HG03460 (cell line): ENCODE measurements around the gene MCRIP2.
A peak's percentile ranks its signal among the peaks of the same experiment; 100 is the strongest.

Experiments used
- ATAC-seq: cut with Tn5 transposase; IDR thresholded peaks from one replicate; pipeline ENCODE4 v1.9.1; 2021; ENCODE audit not compliant: unreplicated experiment

The MCRIP2 gene

GRCh38 chr16:631808-632358 is 9.7 kb upstream of the MCRIP2 start:
- no peak for ATAC-seq

GRCh38 chr16:632486-633335 is 8.9 kb upstream of the MCRIP2 start:
- ATAC-seq, result no peak

- no peak for ATAC-seq
Measured at GRCh38 chr16:633336-634050, 8.1 kb upstream of the MCRIP2 start.

GRCh38 chr16:634051-634670 is 7.5 kb upstream of the MCRIP2 start:
- no peak for ATAC-seq

- no peak for ATAC-seq
Measured at GRCh38 chr16:634996-635395, 6.6 kb upstream of the MCRIP2 start.

- no peak for ATAC-seq
Measured at GRCh38 chr16:635573-636205, 5.9 kb upstream of the MCRIP2 start.

GRCh38 chr16:636206-637080 is 5.2 kb upstream of the MCRIP2 start, which contains the start of gene METTL26:
METTL26 (minus strand) TSS chr16:636305; CDS start chr16:636290, 15 bp downstream.
- peak; percentile 68 for ATAC-seq

- no peak for ATAC-seq
Measured at GRCh38 chr16:637081-638018, 4.3 kb upstream of the MCRIP2 start.

GRCh38 chr16:638034-638543 is 3.5 kb upstream of the MCRIP2 start:
- ATAC-seq, result no peak

GRCh38 chr16:638836-639235 is 2.8 kb upstream of the MCRIP2 start:
- ATAC-seq, result no peak

GRCh38 chr16:640614-641013 is 1.0 kb upstream of the MCRIP2 start:
- ATAC-seq, result no peak

- ATAC-seq, result peak; percentile 40
Measured at GRCh38 chr16:642189-643049, 791 bp downstream of the MCRIP2 start.

- ATAC-seq, result no peak
Measured at GRCh38 chr16:643050-643368, 1.4 kb downstream of the MCRIP2 start.

- no peak for ATAC-seq
Measured at GRCh38 chr16:644556-644955, 2.9 kb downstream of the MCRIP2 start.

GRCh38 chr16:645852-646678 is 4.4 kb downstream of the MCRIP2 start:
- no peak for ATAC-seq

GRCh38 chr16:646679-647172 is 5.1 kb downstream of the MCRIP2 start:
- no peak for ATAC-seq
